ENCODE results near the gene MAD2L1.

Gene MAD2L1

DNA sequence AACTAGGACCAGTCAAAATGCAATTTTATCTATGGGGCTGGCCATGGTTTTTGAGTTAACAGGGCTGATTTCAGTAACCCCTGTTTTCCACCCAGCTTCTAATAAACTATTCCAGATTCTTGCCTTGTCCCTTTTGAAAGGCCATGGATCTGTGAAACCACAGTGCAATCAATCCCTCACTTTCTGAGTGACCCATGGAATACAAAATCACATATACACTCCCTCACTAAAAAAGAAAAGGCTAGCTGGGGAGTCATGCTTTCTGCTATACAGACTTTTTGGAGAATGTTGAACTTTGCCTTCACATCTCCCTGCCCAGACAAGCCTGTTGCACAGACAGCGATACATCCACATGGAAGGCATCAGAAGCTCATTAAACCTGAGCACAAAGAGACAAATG lies 47.9 kb downstream of the MAD2L1 start:
- H3K4me3 ChIP-seq (ENCODE audit: low read length) = no peak overlapping the region
- DNase-seq (ENCODE audit: low read depth) = no peak
- TF ChIP-seq, protein P1, sequence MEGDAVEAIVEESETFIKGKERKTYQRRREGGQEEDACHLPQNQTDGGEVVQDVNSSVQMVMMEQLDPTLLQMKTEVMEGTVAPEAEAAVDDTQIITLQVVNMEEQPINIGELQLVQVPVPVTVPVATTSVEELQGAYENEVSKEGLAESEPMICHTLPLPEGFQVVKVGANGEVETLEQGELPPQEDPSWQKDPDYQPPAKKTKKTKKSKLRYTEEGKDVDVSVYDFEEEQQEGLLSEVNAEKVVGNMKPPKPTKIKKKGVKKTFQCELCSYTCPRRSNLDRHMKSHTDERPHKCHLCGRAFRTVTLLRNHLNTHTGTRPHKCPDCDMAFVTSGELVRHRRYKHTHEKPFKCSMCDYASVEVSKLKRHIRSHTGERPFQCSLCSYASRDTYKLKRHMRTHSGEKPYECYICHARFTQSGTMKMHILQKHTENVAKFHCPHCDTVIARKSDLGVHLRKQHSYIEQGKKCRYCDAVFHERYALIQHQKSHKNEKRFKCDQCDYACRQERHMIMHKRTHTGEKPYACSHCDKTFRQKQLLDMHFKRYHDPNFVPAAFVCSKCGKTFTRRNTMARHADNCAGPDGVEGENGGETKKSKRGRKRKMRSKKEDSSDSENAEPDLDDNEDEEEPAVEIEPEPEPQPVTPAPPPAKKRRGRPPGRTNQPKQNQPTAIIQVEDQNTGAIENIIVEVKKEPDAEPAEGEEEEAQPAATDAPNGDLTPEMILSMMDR (conservative IDR thresholded peaks at IDR 0.05; ENCODE audit: low read depth, low read length) = no peak

DNA sequence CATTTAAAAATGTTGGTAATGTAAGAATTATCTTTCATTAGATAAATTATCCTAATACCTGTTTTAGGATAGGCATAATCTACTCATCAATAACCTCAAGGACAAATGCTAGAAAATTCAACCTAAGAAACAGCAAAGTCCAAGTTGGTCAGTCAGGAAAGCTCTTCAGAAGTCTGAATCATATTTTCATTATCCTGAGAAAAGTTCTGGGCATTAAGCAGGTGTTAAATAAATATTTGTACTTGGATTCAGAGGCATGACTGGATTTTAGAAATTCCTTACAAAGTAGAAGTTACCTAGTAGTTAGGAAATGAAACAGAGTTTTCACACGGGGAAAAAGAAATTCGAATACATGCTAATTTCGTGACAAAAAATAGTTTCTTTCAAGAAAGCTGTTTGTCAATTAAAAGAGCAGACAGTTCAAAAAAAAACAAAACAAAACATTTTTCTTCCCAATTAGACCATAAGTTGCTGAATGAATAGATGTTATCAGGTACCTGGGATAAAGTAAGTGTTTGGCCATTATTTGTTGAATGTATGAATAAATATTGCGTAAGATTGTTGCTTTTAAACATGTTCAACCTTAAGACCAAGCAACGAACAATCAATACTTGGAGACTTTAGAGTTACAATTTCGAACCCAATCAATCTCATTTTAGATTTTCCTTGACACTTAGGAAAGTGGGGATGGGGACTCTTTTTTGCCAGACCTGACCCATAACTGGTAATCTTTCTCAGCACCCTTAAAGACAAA lies 48.5 kb downstream of the MAD2L1 start:
- TF ChIP-seq, protein P1 (conservative IDR thresholded peaks at IDR 0.05; ENCODE audit: low read depth, low read length) = no peak
- H3K4me3 ChIP-seq (ENCODE audit: low read length) = no peak overlapping the region
- no peak for DNase-seq (ENCODE audit: low read depth)

DNA sequence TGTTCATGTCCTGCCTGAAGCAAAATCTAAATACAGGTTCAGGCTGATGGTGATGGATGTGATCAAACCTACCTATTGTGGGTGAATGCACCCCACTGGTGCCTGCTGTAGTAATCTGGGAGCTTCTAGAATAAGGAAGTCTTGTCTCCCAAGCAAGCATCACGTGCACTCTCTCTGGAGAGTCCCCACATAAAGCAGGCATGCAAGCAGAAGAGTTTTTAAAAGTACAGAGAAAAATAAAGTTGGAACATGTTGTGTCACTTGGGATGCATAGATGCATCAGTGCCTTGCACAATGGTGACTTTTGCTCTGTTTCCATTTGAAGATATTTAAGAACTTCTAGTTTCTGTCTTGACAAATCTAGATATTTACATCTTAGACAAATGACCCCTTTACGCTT lies 54.9 kb downstream of the MAD2L1 start:
- no peak for DNase-seq (ENCODE audit: low read depth)
- TF ChIP-seq, protein P1 (conservative IDR thresholded peaks at IDR 0.05; ENCODE audit: low read depth, low read length) = no peak
- H3K4me3 ChIP-seq (ENCODE audit: low read length) = no peak overlapping the region

DNA sequence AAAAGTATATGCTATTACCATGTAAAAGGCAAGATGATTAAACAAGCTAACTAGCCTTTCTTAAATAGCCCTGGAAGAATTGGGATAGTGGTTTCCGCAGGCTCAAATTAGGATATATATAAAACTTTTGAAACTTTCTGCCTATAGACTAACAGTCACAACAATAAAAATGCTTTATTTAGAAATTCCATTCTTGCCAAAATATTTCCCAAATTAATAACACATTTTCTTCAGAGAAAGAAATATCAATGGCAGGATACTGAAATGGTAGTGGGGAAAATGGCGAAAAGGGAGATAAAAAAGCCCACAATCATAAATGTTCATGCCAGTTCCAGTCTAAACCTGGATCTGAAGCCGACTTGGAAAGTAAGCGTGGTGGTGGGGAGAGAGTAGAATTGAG lies 56.0 kb downstream of the MAD2L1 start:
- no peak overlapping the region for H3K4me3 ChIP-seq (ENCODE audit: low read length)
- TF ChIP-seq, protein P1 (conservative IDR thresholded peaks at IDR 0.05; ENCODE audit: low read depth, low read length) = no peak
- no peak for DNase-seq (ENCODE audit: low read depth)

DNA sequence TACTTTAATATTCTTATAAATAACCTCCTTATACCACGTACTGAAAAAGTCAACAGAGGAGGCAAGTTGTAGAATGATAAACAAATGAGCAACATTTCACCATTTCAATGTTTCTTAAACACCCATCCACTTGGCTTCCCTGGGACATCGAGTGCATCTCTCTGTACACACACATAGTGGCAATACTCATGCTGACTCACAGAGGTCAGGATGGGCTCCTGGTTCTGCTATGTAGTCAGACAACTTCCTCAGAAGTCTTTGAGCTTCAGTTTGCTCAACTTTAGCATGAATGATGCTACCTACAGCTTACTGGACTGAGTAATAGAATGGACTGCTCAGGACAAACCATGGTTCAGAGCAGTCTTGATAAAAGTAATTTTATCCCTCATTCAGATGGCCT lies 56.9 kb downstream of the MAD2L1 start:
- no peak overlapping the region for H3K4me3 ChIP-seq (ENCODE audit: low read length)
- TF ChIP-seq, protein P1 (conservative IDR thresholded peaks at IDR 0.05; ENCODE audit: low read depth, low read length) = no peak
- no peak for DNase-seq (ENCODE audit: low read depth)

DNA sequence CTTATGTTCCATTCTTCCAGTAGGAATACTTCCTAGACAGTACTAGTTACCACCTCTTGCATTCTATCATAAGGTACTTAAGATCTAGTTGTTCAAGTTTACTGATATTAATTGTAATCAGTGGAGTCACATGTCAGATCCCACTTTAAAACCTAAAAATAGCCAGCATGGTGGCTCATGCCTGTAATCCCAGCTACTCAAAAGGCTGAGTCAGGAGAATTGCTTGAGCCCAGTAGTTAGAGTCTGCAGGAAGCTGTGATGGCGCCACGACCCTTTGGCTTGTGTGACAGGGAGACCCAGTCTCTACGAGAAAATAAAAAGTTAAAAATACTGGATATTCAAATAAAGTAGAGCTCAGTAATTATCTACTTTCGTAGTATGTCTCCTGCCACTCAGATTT lies 57.7 kb downstream of the MAD2L1 start:
- no peak overlapping the region for H3K4me3 ChIP-seq (ENCODE audit: low read length)
- DNase-seq (ENCODE audit: low read depth) = no peak
- TF ChIP-seq, protein P1 (conservative IDR thresholded peaks at IDR 0.05; ENCODE audit: low read depth, low read length) = no peak

DNA sequence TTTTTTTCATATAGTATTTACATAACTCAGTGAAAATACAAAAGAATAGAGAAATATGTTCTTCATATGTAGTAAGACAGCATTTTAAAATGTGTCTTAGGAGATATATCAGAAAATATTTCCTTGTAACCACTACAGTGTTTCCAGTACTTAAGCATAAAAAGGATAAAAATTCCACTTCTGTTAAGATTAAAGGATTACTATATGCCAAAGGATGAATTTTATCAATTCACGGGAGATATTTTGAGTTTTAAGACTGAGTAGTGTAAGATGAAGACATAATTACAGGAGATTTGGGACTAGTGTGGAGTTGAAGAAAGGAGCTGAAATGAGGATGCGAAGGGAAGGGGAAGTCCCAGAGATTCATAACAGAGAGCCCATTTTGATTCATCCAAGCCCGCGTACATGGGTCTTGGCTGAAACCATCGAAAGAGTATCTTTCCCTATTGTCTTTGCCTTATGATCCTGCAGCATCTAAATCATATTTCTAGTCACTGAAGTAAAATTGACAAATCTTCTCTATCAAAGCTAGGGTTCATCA lies 58.7 kb downstream of the MAD2L1 start:
- DNase-seq (ENCODE audit: low read depth) = no peak

More for the DNA sequence above, 58.7 kb downstream of the MAD2L1 start:
- no peak overlapping the region for H3K4me3 ChIP-seq (ENCODE audit: low read length)
- TF ChIP-seq, protein P1 (conservative IDR thresholded peaks at IDR 0.05; ENCODE audit: low read depth, low read length) = no peak

All from retinal pigment epithelial cell (primary cell).